PC-3 (cell line): Measurements from ENCODE around the gene CSNK1E. TPM values are rescaled to one million over a fixed set of nuclear protein-coding genes. Genes with fewer than 3 reads are reported as not detected.

ENCODE experiments used
- ATAC-seq: fragments of 200-7000 bp; cut with Tn5 transposase; 2 replicates; pipeline ENCODE4 v1.9.1; 2020; ENCODE audit warnings: mild to moderate bottlenecking, moderate library complexity
- BruUV-seq: library from RNA; stranded (reverse); fragments of 400-500 nt; replicated peaks from 2 replicates; lab custom pipeline; 2021; lab: Mats Ljungman, UMichigan
- CTCF ChIA-PET: fragments of 300-600 bp; sonication (Branson Sonifier 250); formaldehyde crosslinking; loops from one replicate; lab custom pipeline; 2022; ENCODE audit warnings: antibody characterized with exemption; lab: Charles Lee
- POLR2A ChIA-PET: fragments of 300-600 bp; sonication (Branson Sonifier 250); formaldehyde crosslinking; loops from one replicate; lab custom pipeline; 2022; ENCODE audit warnings: antibody characterized with exemption; ENCODE audit not compliant: unreplicated experiment; lab: Charles Lee
- DNase-seq: peaks from one replicate; pipeline ENCODE4 v3.0.0-alpha.2; 2015
- H2AFZ ChIP-seq: fragments of 300-600 bp; sonication (generic); 2 replicates; pipeline ENCODE4 v1.6.0; 2016; ENCODE audit warnings: antibody characterized with exemption, low read length
- H3F3A ChIP-seq: fragments of 300-600 bp; sonication (generic); one replicate; pipeline ENCODE4 v1.6.0; 2017; ENCODE audit warnings: antibody characterized with exemption, low read length, control low read depth, mild to moderate bottlenecking; ENCODE audit not compliant: unreplicated experiment
- H3K27ac ChIP-seq: fragments of 300-600 bp; sonication (generic); 2 replicates; pipeline ENCODE4 v1.5.1; 2016; ENCODE audit warnings: mild to moderate bottlenecking, low read length
- H3K27me3 ChIP-seq: fragments of 300-600 bp; sonication (generic); 2 replicates; pipeline ENCODE4 v1.6.1; 2016; ENCODE audit warnings: low read length, mixed read lengths
- H3K36me3 ChIP-seq: fragments of 300-600 bp; sonication (generic); 2 replicates; pipeline ENCODE4 v1.6.1; 2016; ENCODE audit warnings: low read depth, mixed run types, low read length, mixed read lengths
- H3K4me1 ChIP-seq: fragments of 300-600 bp; sonication (generic); 2 replicates; pipeline ENCODE4 v1.5.1; 2016; ENCODE audit warnings: low read length; ENCODE audit not compliant: insufficient read depth
- H3K4me2 ChIP-seq: fragments of 300-600 bp; sonication (generic); 2 replicates; pipeline ENCODE4 v1.6.0; 2016; ENCODE audit warnings: low read length
- H3K4me3 ChIP-seq: fragments of 300-600 bp; sonication (generic); 2 replicates; pipeline ENCODE4 v1.5.1; 2016; ENCODE audit warnings: mild to moderate bottlenecking, low read length, mixed read lengths
- H3K79me2 ChIP-seq: fragments of 300-600 bp; sonication (generic); 2 replicates; pipeline ENCODE4 v1.6.1; 2017; ENCODE audit warnings: low read length, mixed read lengths
- H3K9ac ChIP-seq: fragments of 300-600 bp; sonication (generic); 2 replicates; pipeline ENCODE4 v1.6.0; 2016; ENCODE audit warnings: mild to moderate bottlenecking, low read length
- H3K9me2 ChIP-seq: fragments of 300-600 bp; sonication (generic); replicated peaks from 2 replicates; pipeline ENCODE4 v1.6.1; 2016; ENCODE audit warnings: mixed run types, low read length, mixed read lengths
- H3K9me3 ChIP-seq: fragments of 300-600 bp; sonication (generic); 2 replicates; pipeline ENCODE4 v1.6.1; 2016; ENCODE audit warnings: low read length, mixed read lengths
- H4K20me1 ChIP-seq: fragments of 300-600 bp; sonication (generic); 2 replicates; pipeline ENCODE4 v1.6.1; 2016; ENCODE audit warnings: low read length, mixed read lengths
- CTCF ChIP-seq: fragments of 300-600 bp; sonication (generic); conservative IDR thresholded peaks from 2 replicates; pipeline ENCODE4 v1.5.1; 2017; ENCODE audit warnings: antibody characterized with exemption, low read depth, mild to moderate bottlenecking, low read length
- EZH2 ChIP-seq: fragments of 300-600 bp; sonication (generic); IDR thresholded peaks from one replicate; pipeline ENCODE4 v1.6.1; 2017; ENCODE audit warnings: antibody characterized with exemption, mild to moderate bottlenecking, low read length; ENCODE audit not compliant: unreplicated experiment
- EZH2phosphoT487 ChIP-seq: fragments of 300-600 bp; sonication (generic); IDR thresholded peaks from 2 replicates; pipeline ENCODE4 v1.6.1; 2018; ENCODE audit warnings: mild to moderate bottlenecking, antibody characterized with exemption, low read length, borderline replicate concordance
- intact Hi-C: fragments of 100-400 bp; cut with micrococcal nuclease; formaldehyde crosslinking; loops from 2 replicates; pipeline ENCODE4 v1.9.0; 2023
- total RNA-seq: library from RNA; depleted of rRNA; stranded (reverse); fragments of >200 nt; gene quantifications from 2 replicates; pipeline ENCODE4 v1.2.3, GENCODE V29; 2014

CSNK1E gene
- total RNA-seq, 1 experiment from 2014 or later: 147 TPM

DNA sequence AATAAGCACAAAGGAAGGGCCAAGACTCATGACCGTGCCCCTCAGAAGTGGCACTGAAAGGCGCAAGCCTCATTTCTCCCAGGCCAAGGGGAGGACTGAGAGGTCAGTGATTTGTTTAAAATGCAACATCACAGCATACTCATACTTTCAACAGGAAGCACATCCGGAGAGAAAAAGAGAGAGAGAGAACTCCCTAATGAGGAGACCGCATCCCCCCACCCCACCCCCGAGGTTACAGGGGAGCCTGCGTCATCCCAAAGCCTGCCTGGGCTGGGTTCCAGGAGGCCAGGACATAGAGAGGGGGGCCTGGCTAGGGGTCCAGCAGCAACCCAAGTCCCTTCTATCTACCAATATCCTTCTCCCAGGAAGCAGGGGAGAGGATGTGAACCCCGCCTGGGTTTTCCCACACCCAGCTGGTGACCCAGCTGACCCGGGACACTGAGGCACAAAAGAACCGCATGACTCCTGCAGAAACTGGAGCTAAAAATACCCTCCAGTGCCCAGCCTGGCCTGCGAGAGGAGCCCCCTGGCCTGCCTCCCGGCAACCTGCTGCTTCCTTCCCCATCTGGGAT, 3.8 kb downstream of the CSNK1E start:
- Histone ChIP-seq H3K4me1 (peaks cover 58% of the 10 kb centered on the region), H3K4me2 (peak overlapping the region; percentile 99)
- POLR2A ChIA-PET: no interaction called here

DNA sequence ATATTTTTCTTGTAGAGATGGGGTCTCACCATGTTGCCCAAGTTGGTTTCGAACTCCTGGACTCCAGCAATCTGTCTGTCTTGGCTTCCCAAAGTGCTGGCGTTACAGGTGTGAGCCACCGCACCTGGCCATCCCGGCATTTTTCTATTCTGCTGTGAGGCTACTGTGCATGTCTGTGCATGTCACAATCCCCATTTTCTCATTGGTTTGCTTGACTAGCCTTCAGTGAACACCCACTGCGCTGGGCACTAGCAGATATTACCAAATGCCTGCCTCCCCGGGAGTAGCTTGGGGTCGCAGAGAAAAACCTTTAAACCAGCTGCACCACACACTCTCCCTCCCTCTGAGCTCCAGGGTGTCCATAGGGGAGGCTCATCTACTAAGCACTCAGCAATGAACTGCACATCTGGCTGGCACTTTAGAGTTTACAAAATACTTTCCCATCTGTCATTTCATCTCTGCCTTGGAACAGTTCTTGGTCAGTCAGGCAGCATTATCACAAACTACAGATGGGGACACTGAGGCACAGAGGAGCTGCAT, 4.9 kb downstream of the CSNK1E start:
- ChIA-PET CTCF (no interaction called here), POLR2A (interaction anchor here (0.7 kb wide), 1 partner anchor 99 kb away, joined by 7 read pairs; no protein-coding TSS in a partner anchor)
- H3K4me3 ChIP-seq: no peak overlapping the region
- intact Hi-C loops: no loop called here
- no peaks in the 10 kb centered on the region for H3F3A ChIP-seq
- no peaks in the 10 kb centered on the region for H3K9me3 ChIP-seq
- H2AFZ ChIP-seq: no peak overlapping the region
- peak overlapping the region; percentile 98 for H3K27ac ChIP-seq
- H3K4me2 ChIP-seq: peak overlapping the region; percentile 99
- TF ChIP-seq EZH2 (no peak), CTCF (no peak), EZH2phosphoT487 (no peak)
- peaks cover 97% of the 10 kb centered on the region for H3K79me2 ChIP-seq
- no peak for DNase-seq
- no peaks in the 10 kb centered on the region for H3K27me3 ChIP-seq
- no peaks in the 10 kb centered on the region for H3K9me2 ChIP-seq
- H3K36me3 ChIP-seq: peaks cover 47% of the 10 kb centered on the region
- H3K4me1 ChIP-seq: peaks cover 50% of the 10 kb centered on the region
- BruUV-seq: no TSS peak
- H3K9ac ChIP-seq: peak overlapping the region; percentile 100
- ATAC-seq: no peak
- peaks cover 45% of the 10 kb centered on the region for H4K20me1 ChIP-seq

More for the DNA sequence above, 3.8 kb downstream of the CSNK1E start:
- DNase-seq (peak; percentile 73), ATAC-seq (peak; percentile 6)
- CTCF ChIA-PET: no interaction called here
- Histone ChIP-seq H4K20me1 (peaks cover 41% of the 10 kb centered on the region), H3F3A (no peaks in the 10 kb centered on the region), H3K9me3 (no peaks in the 10 kb centered on the region), H3K9me2 (no peaks in the 10 kb centered on the region), H3K36me3 (peaks cover 40% of the 10 kb centered on the region), H2AFZ (no peak overlapping the region), H3K27me3 (no peaks in the 10 kb centered on the region), H3K9ac (peak overlapping the region; percentile 100), H3K79me2 (peaks cover 92% of the 10 kb centered on the region), H3K27ac (peak overlapping the region; percentile 98), H3K4me3 (peak overlapping the region; percentile 99)
- no TSS peak for BruUV-seq
- TF ChIP-seq EZH2phosphoT487 (no peak), CTCF (no peak), EZH2 (no peak)
- intact Hi-C loops: no loop called here

DNA sequence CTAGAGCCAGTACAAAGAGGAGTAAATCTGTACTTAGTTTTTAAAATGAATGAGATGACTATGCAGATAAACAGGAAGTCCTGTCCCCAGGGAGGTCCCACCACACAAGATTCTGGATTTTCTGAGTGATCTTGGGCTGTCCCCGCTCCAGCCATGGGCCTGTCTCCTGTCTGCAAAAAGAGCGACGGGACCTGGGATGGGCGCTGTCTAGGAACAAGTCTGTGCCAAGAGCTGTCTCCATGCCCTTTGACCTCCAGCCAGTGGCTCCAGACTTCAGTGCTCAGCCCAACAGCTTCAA, 6.0 kb downstream of the CSNK1E start:
- Histone ChIP-seq H3K79me2 (peaks cover 99% of the 10 kb centered on the region), H3K4me2 (no peak overlapping the region), H3F3A (no peaks in the 10 kb centered on the region), H3K9me2 (no peaks in the 10 kb centered on the region), H3K36me3 (peaks cover 47% of the 10 kb centered on the region), H3K9me3 (no peaks in the 10 kb centered on the region), H2AFZ (no peak overlapping the region), H3K9ac (no peak overlapping the region), H3K4me1 (peaks cover 51% of the 10 kb centered on the region), H3K4me3 (no peak overlapping the region), H3K27ac (no peak overlapping the region), H4K20me1 (peaks cover 45% of the 10 kb centered on the region), H3K27me3 (no peaks in the 10 kb centered on the region)
- CTCF ChIA-PET: no interaction called here
- TF ChIP-seq CTCF (no peak), EZH2 (no peak), EZH2phosphoT487 (no peak)
- no peak for ATAC-seq
- POLR2A ChIA-PET: no interaction called here
- BruUV-seq: no TSS peak
- intact Hi-C loops: no loop called here
- no peak for DNase-seq
